ENCODE results near the gene ACTL10. TPM values are rescaled to one million over a fixed set of nuclear protein-coding genes. Genes with fewer than 3 reads are reported as not detected.
A peak's percentile ranks its signal among the peaks of the same experiment; 100 is the strongest.

ACTL10 gene
- total RNA-seq, 1 donor from 2014 or later: 1.3 TPM

- no peak for ATAC-seq
- H3K27me3 ChIP-seq: no peaks in the 10 kb centered on the region
- no peak for DNase-seq
- TF ChIP-seq CTCF (IDR thresholded peaks at IDR 0.05): no peak
- H3K36me3 ChIP-seq: no peaks in the 10 kb centered on the region
- no peak overlapping the region for H3K27ac ChIP-seq
- H3K9me3 ChIP-seq: no peaks in the 10 kb centered on the region
- H3K4me3 ChIP-seq: no peak overlapping the region
- peaks cover 11% of the 10 kb centered on the region for H3K4me1 ChIP-seq
- intact Hi-C loops (cut with DNase I): no loop called here
These were observed 15.1 kb downstream of the ACTL10 start for GRCh38 chr20:33681728-33682353.

- DNase-seq (no peak), ATAC-seq (no peak)
- no peak overlapping the region for H3K4me3 ChIP-seq
- intact Hi-C loops (cut with DNase I): no loop called here
- TF ChIP-seq CTCF (IDR thresholded peaks at IDR 0.05): no peak
- no peak overlapping the region for H3K27ac ChIP-seq
- H3K27me3 ChIP-seq: no peaks in the 10 kb centered on the region
- H3K9me3 ChIP-seq: no peaks in the 10 kb centered on the region
- no peaks in the 10 kb centered on the region for H3K36me3 ChIP-seq
- H3K4me1 ChIP-seq: peaks cover 18% of the 10 kb centered on the region
These were observed 18.0 kb downstream of the ACTL10 start for GRCh38 chr20:33684533-33685327.

DNA sequence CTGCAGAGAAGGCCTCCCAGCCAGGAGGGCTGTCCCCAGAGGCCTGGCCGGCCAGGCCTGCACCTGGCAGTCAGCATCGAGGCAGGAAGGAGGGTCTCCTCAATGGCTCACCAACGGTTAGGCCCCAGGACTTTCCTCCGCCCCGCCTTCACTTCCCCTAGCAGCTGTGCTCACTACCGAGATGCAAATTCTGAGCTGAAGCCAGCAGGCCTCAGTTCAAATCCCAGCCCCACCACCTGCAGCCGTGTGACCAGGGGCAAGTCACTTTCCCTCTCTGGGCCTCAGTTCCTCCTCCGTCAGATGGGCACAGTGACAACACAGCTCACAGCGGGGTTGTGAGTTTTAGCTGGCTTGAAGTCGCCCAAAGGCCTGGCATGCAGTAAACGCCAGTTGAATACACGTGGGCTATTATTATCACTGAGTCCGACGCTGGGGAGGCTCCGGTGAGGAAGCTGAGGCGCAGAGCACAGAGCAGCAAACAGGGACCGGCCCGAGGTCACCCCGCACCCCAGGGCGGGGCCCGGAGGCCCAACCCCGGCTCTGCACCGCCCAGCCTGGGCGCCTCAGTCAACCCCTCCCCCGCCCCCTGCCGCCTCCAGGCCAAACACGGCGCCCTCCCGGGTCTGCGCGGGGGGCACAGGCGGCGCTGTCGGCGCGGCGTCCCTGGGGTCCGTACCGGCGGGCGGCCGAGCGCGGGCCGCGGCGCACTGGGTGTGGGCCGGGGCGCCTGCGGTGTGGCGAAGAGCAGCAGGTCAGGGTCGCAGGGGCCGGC lies 18.8 kb downstream of the ACTL10 start:
- no peaks in the 10 kb centered on the region for H3K27me3 ChIP-seq
- no peak overlapping the region for H3K27ac ChIP-seq
- peaks cover 18% of the 10 kb centered on the region for H3K4me1 ChIP-seq
- peak overlapping the region; percentile 35 for H3K4me3 ChIP-seq
- H3K36me3 ChIP-seq: no peaks in the 10 kb centered on the region
- TF ChIP-seq CTCF (IDR thresholded peaks at IDR 0.05): no peak
- ATAC-seq (peak; percentile 3), DNase-seq (no peak)
- intact Hi-C loops (cut with DNase I): no loop called here
- no peaks in the 10 kb centered on the region for H3K9me3 ChIP-seq

DNA sequence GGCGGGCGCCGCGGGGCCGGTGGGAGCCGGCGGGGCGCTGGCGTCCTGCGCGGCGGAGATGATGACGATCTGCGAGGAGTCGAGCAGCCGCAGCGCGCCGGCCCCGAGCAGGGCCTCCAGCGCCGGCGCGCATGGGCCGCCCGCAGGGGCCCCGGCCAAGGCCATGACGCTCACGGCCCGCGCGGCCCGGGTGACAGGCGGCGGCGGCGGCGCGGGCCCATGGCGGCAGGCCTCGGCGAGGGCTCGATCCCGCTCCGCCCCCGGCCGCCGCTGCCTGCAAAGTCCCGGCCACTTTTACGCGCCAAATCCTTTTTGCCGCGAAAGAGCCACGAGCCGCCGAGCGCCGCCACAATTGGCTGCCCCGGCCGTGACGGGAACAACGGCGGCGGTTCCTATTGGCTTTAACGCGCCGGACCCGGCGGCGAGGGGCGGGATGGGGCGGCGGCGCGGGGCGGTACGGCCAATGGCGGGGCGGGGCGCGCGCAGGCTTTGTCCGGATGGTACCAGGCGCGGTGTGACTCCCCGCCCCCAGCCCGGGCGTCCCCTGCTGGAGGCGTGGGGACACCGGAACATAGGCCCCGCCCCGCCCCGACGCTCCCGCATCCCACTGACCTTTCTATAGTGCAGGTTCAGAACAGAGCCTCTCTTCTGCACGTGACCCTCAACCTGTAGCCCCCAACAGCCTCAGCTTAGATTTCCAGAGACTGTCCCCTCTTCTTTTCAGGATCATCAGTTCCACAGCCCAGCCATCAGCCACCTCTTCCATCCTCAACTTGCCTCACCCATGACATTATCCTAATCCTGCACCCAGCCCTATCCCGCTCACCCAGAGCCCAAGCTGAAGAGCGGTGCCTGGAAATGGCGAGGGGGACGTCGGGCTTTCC lies 19.6 kb downstream of the ACTL10 start, which contains the start of gene E2F1:
TSS of gene E2F1 (minus strand) at position 286 of the 884 bp plus-strand sequence. CDS start at position 165, 121 bp downstream.
- Histone ChIP-seq H3K27me3 (no peaks in the 10 kb centered on the region), H3K4me3 (peak within 1 kb of the TSS; percentile 35), H3K27ac (no peak within 1 kb of the TSS), H3K4me1 (peaks cover 18% of the 10 kb centered on the region), H3K9me3 (no peaks in the 10 kb centered on the region), H3K36me3 (no peaks in the 10 kb centered on the region)
- ATAC-seq (peak; percentile 99), DNase-seq (peak; percentile 98)
- intact Hi-C loops (cut with DNase I): no loop called here
- peak; percentile 45 for TF ChIP-seq CTCF (IDR thresholded peaks at IDR 0.05)

DNA sequence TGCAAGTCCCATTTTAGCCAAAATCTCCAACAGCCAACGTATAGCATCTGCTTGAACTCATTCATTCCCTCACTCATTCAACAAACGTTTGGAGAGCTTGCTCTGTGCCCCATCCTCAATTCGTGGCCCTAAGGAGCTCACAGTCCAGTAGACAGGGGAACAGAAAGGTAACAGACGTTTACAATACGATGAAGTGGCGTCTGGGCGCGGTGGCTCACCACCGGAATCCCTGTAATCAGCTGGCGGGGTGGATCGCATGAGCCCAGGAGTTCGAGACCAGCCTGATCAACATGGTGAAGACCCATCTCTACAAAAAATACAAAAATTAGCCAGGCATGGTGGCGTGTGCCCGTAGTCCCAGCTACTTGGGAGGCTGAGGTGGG lies 20.2 kb downstream of the ACTL10 start:
- ATAC-seq (no peak), DNase-seq (no peak)
- peak overlapping the region; percentile 34 for H3K4me3 ChIP-seq
- H3K36me3 ChIP-seq: no peaks in the 10 kb centered on the region
- H3K27me3 ChIP-seq: no peaks in the 10 kb centered on the region
- intact Hi-C loops (cut with DNase I): no loop called here
- H3K27ac ChIP-seq: no peak overlapping the region
- TF ChIP-seq CTCF (IDR thresholded peaks at IDR 0.05): no peak
- H3K4me1 ChIP-seq: peaks cover 18% of the 10 kb centered on the region
- no peaks in the 10 kb centered on the region for H3K9me3 ChIP-seq
